K562 (cell line): ENCODE data around the gene CEP78. TPM values are rescaled to one million over a fixed set of nuclear protein-coding genes. Genes with fewer than 3 reads are reported as not detected.

Experiments used
- ATAC-seq: fragments of 200-7000 bp; cut with Tn5 transposase; 3 replicates; pipeline ENCODE4 v1.9.1; 2020; ENCODE audit warnings: moderate library complexity
- BruUV-seq: library from RNA; stranded (reverse); fragments of 400-500 nt; replicated peaks from 2 replicates; lab custom pipeline; 2021; lab: Mats Ljungman, UMichigan
- CTCF ChIA-PET: fragments of 300-600 bp; formaldehyde crosslinking; extraction: SDS; loops from one replicate; lab custom pipeline; 2021; ENCODE audit warnings: low intra/inter-chr PET ratio; lab: Yijun Ruan, JAX
- POLR2A ChIA-PET: fragments of 300-600, 350-650 bp; sonication (Branson Sonifier 250); formaldehyde crosslinking; extraction: SDS; loops from one replicate; lab custom pipeline; 2021; ENCODE audit warnings: antibody characterized with exemption, inconsistent platforms; lab: Yijun Ruan, JAX
- DNase-seq, 4 experiments: peaks; one replicate each; pipeline versions ENCODE4 v3.0.0 to v3.0.0-alpha.2; 2011 to 2018; ENCODE audit warnings: low spot score in 3 of 4, mixed read lengths in 3 of 4; ENCODE audit errors: extremely low read depth in 1 of 4
- FAIRE-seq: peaks from 2 replicates; lab custom pipeline; 2011; peaks lifted over from hg19 to GRCh38; lab: Jason Lieb, UNC
- H2AFZ ChIP-seq: 2 replicates; pipeline ENCODE4 v1.6.0; 2011; ENCODE audit warnings: low read depth, low read length, control low read depth, inconsistent platforms
- H3K27ac ChIP-seq: fragments of 200-600 bp; 3 replicates; pipeline ENCODE4 v1.8.0; 2011; ENCODE audit warnings: low read depth, mild to moderate bottlenecking, control low read depth, inconsistent platforms, low read length, moderate library complexity, mixed read lengths; ENCODE audit errors: extremely low read depth
- H3K27me3 ChIP-seq, 2 experiments: fragments of 300-600 bp in 1 of 2; 2 replicates in 1 of 2; 3 replicates in 1 of 2; pipeline versions ENCODE4 v1.6.0 to v1.8.0; 2011; ENCODE audit warnings: inconsistent platforms in 2 of 2, low read length in 2 of 2, mild to moderate bottlenecking in 1 of 2, mixed read lengths in 1 of 2, moderate library complexity in 1 of 2; ENCODE audit not compliant: control insufficient read depth in 2 of 2, insufficient read depth in 2 of 2
- H3K36me3 ChIP-seq: fragments of 300-600 bp; 3 replicates; pipeline ENCODE4 v1.8.0; 2011; ENCODE audit warnings: mild to moderate bottlenecking, low read length, inconsistent platforms; ENCODE audit not compliant: control insufficient read depth, insufficient read depth
- H3K4me1 ChIP-seq, 2 experiments: fragments of 200-600 bp in 1 of 2; replicated peaks in 1 of 2; 2 replicates in 1 of 2; 3 replicates in 1 of 2; pipeline versions ENCODE4 v1.5.1 to v1.8.0; 2011; ENCODE audit warnings: inconsistent platforms in 2 of 2, low read length in 2 of 2, mild to moderate bottlenecking in 1 of 2, mixed read lengths in 1 of 2, moderate library complexity in 1 of 2; ENCODE audit not compliant: control insufficient read depth in 2 of 2, insufficient read depth in 2 of 2
- H3K4me2 ChIP-seq: 2 replicates; pipeline ENCODE4 v1.6.1; 2011; ENCODE audit warnings: low read length, control low read depth, inconsistent platforms, mixed read lengths; ENCODE audit not compliant: insufficient read depth
- H3K4me3 ChIP-seq: fragments of 200-600 bp; sonication (generic), shearing (Covaris generic); 2 replicates; pipeline ENCODE4 v1.5.1; 2016; ENCODE audit warnings: control low read depth, inconsistent platforms
- H3K79me2 ChIP-seq: fragments of 200-600 bp; 3 replicates; pipeline ENCODE4 v1.8.0; 2011; ENCODE audit warnings: low read length, inconsistent platforms; ENCODE audit not compliant: control insufficient read depth, insufficient read depth
- H3K9ac ChIP-seq, 2 experiments: 2 replicates each; pipeline versions ENCODE4 v1.6.0 to v1.6.1; 2011; ENCODE audit warnings: low read depth in 2 of 2, low read length in 2 of 2, control low read depth in 1 of 2, inconsistent platforms in 1 of 2, mild to moderate bottlenecking in 1 of 2, mixed read lengths in 1 of 2; ENCODE audit not compliant: insufficient read depth in 1 of 2
- H3K9me1 ChIP-seq: one replicate; pipeline ENCODE4 v1.6.0; 2011; ENCODE audit warnings: inconsistent platforms, mild to moderate bottlenecking, low read length, moderate library complexity; ENCODE audit not compliant: control insufficient read depth, insufficient read depth
- H3K9me3 ChIP-seq: replicated peaks from 2 replicates; pipeline ENCODE4 v1.5.1; 2011; ENCODE audit warnings: low read depth, low read length, inconsistent platforms; ENCODE audit not compliant: control insufficient read depth, insufficient read depth
- H4K20me1 ChIP-seq: replicated peaks from 2 replicates; pipeline ENCODE4 v1.6.1; 2011; ENCODE audit warnings: low read length, inconsistent platforms, mixed read lengths; ENCODE audit not compliant: control insufficient read depth, insufficient read depth
- NR3C1 ChIP-seq: sonication (generic); formaldehyde crosslinking; IDR thresholded peaks from 2 replicates; pipeline ENCODE4 v1.8.1; 2022; ENCODE audit warnings: missing genetic modification reagents
- POLR2G ChIP-seq: fragments of 200-400 bp; formaldehyde crosslinking; IDR thresholded peaks from 2 replicates; pipeline ENCODE4 v1.6.1; 2017; ENCODE audit warnings: low read depth, mild to moderate bottlenecking, antibody characterized with exemption, low read length, moderate library complexity
- RBM25 ChIP-seq: fragments of 200-400 bp; formaldehyde crosslinking; IDR thresholded peaks from 2 replicates; pipeline ENCODE4 v1.6.1; 2018; ENCODE audit warnings: low read length, low read depth, moderate library complexity; ENCODE audit not compliant: severe bottlenecking
- SMARCB1 ChIP-seq: IDR thresholded peaks from 2 replicates; pipeline ENCODE4 v1.6.1; 2011; ENCODE audit warnings: improper control_type of control experiment, low read depth; ENCODE audit not compliant: insufficient read length
- WGBS: fragments of 100-300 bp; shearing (Covaris generic); methylation state at CpG from one replicate; pipeline ENCODE4 v1.1.6; 2016; ENCODE audit warnings: low coverage, mixed read lengths; ENCODE audit not compliant: insufficient coverage; ENCODE audit errors: missing lambda C conversion rate; 5-methylcytosine and 5-hydroxymethylcytosine counted together
- in situ Hi-C: fragments of 300-500 bp; cut with MboI; formaldehyde crosslinking; loops from 4 replicates; pipeline ENCODE4 v1.15.0; 2018; ENCODE audit warnings: inconsistent platforms, mixed read lengths
- intact Hi-C: fragments of 100-400 bp; cut with micrococcal nuclease; formaldehyde crosslinking; loops from 2 replicates; pipeline ENCODE4 v1.14.2; 2022
- polyA plus RNA-seq, 8 experiments: library from polyadenylated mRNA; depleted of rRNA in 4 of 8; stranded (reverse) in 5 of 8; unstranded in 3 of 8; fragments of >200 nt; fragmentation: Nextera tagmentation in 2 of 8; fragmentation: Illumina TruSeq in 1 of 8; extraction: Ambion mirVana in 2 of 8; extraction: Trizol in 1 of 8; gene quantifications; 2 replicates each; pipeline versions ENCODE4 v1.2.1 to v1.2.3, GENCODE V29; 2011 to 2014; ENCODE audit warnings: inconsistent platforms in 1 of 8, missing spikeins in 1 of 8
- total RNA-seq, 7 experiments: library from RNA; depleted of rRNA in 6 of 7; stranded (reverse); fragments of >200 nt in 6 of 7; fragmentation: Illumina TruSeq in 2 of 7; extraction: Trizol in 2 of 7; gene quantifications; 2 replicates each; pipeline versions ENCODE4 v1.2.1 to v1.2.3, GENCODE V29; 2011 to 2021; ENCODE audit warnings: low replicate concordance in 1 of 7

CEP78 gene
- total and polyA plus RNA-seq, 9 of the 15 experiments (the other 6 are each of a cell fraction or from before 2014, with no cell fraction given), result 3.5 to 26.0 (median 21.5) TPM

DNA sequence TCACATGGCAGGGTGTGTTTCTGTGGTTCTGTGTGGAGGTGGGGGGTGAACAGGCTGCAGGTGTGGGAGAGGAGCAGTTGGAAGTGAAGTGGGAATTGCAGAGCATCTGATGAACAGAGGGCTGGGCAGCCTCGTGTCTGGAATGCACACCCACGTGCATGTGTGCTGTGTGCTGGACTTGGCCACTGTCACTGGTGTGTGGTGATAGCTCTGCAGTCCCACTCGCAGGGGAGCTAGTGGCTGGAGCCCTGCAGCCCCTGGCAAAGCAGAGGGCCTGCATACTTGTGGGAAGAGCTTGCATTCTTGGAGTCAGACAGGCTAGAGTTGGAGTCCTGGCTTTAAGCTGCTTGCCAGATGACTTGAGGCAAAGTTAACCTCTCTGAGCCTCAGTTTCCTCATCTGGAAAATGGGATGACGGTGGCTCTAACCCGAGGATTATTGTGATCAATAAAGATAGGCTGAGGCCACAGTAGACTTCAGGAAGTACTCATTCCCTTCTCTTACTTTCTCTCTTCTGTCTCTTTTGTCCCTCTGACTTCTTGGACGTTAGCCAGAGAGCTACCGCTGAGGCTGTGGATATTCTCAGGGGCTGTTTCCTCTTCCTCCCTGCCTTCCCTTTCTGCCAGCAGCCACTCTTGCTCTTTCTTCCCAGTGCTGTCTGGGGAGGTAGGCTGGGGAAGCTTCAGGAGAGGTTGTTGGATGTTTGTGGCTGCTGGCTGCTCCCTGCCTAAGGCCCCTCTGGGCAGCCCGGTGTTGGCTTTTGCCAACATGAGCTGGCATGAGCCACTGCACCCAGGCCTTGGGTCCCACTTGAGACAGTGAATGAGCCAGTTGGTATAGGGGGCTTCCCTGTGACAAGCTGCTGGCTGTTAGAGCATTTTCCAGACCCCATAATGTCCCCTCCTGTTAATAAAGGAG, 79.3 kb downstream of the CEP78 start:
- Histone ChIP-seq H3K9ac (no peak overlapping the region; a peak in 1 of 4 replicates), H2AFZ (no peak overlapping the region), H4K20me1 (0 out of 2 replicates have a peak, but pooled peaks cover 4% of the 10 kb centered on the region), H3K79me2 (no peaks in the 10 kb centered on the region), H3K9me3 (no peaks in the 10 kb centered on the region), H3K36me3 (peaks cover 58% of the 10 kb centered on the region; the same call in 2 of the 3 replicates), H3K4me2 (no peak overlapping the region), H3K9me1 (no peaks in the 10 kb centered on the region), H3K4me1 (no peaks in the 10 kb centered on the region; a peak in 1 of 5 replicates), H3K27me3 (no peaks in the 10 kb centered on the region), H3K27ac (no peak overlapping the region), H3K4me3 (no peak overlapping the region)
- no peak for DNase-seq
- ChIA-PET POLR2A (interaction anchor here (0.6 to 2.6 kb wide), 5 partner anchors 10 to 67 kb away, joined by 4 to 13 read pairs (median 8); partner anchors contain the start of gene PSAT1), CTCF (no interaction called here)
- no peak for ATAC-seq
- FAIRE-seq, result no peak
- intact Hi-C loops (no loop called here), in situ Hi-C loops (no loop called here)
- TF ChIP-seq RBM25, result peak; percentile 56
- TF ChIP-seq NR3C1 (CRISPR knock-in tag), result no peak
- no peak for TF ChIP-seq SMARCB1
- TF ChIP-seq POLR2G, result peak; percentile 58
- BruUV-seq, result no TSS peak
- 78% methylated on average over 6 of the region's 8 CpGs for WGBS
